IMR-90 (cell line): ENCODE results near the gene GTF2A2. TPM values are rescaled to one million over a fixed set of nuclear protein-coding genes. Genes with fewer than 3 reads are reported as not detected.

ENCODE experiments used
- ATAC-seq: fragments of 200-7000 bp; cut with Tn5 transposase; 2 replicates; pipeline ENCODE4 v1.9.1; 2020; ENCODE audit warnings: low read depth, mild to moderate bottlenecking, moderate library complexity
- BruUV-seq: library from RNA; stranded (reverse); fragments of 400-500 nt; replicated peaks from 2 replicates; lab custom pipeline; 2021; lab: Mats Ljungman, UMichigan
- CTCF ChIA-PET: fragments of 300-600 bp; formaldehyde crosslinking; extraction: SDS; loops from one replicate; lab custom pipeline; 2021; ENCODE audit warnings: antibody characterized with exemption; lab: Yijun Ruan, JAX
- POLR2A ChIA-PET: fragments of 300-600 bp; sonication (Branson Sonifier 250); formaldehyde crosslinking; loops from one replicate; lab custom pipeline; 2022; ENCODE audit warnings: antibody characterized with exemption; ENCODE audit not compliant: unreplicated experiment; lab: Charles Lee
- DNase-seq: peaks from one replicate; pipeline ENCODE4 v3.0.0; 2013
- H2AFZ ChIP-seq: replicated peaks from 2 replicates; pipeline ENCODE3; 2013; ENCODE audit warnings: low read length, mild to moderate bottlenecking; ENCODE audit not compliant: poor library complexity
- H2AK5ac ChIP-seq: 2 replicates; pipeline ENCODE4 v1.6.1; 2013; ENCODE audit warnings: low read depth, low read length, inconsistent platforms
- H2AK9ac ChIP-seq: replicated peaks from 2 replicates; pipeline ENCODE3; 2013; ENCODE audit warnings: mild to moderate bottlenecking, low read depth, low read length, moderate library complexity; ENCODE audit not compliant: poor library complexity
- H2BK120ac ChIP-seq: 2 replicates; pipeline ENCODE4 v1.6.1; 2013; ENCODE audit warnings: low read depth, low read length, inconsistent platforms
- H2BK15ac ChIP-seq: 3 replicates; pipeline ENCODE4 v1.6.1; 2013; ENCODE audit warnings: low read depth, low read length, inconsistent platforms
- H2BK20ac ChIP-seq: 2 replicates; pipeline ENCODE4 v1.6.1; 2013; ENCODE audit warnings: low read depth, mild to moderate bottlenecking, inconsistent platforms, low read length, moderate library complexity
- H2BK5ac ChIP-seq: 2 replicates; pipeline ENCODE4 v1.6.1; 2013; ENCODE audit warnings: mild to moderate bottlenecking, low read depth, low read length, inconsistent platforms; ENCODE audit not compliant: poor library complexity, severe bottlenecking
- H3K14ac ChIP-seq: replicated peaks from 2 replicates; pipeline ENCODE4 v1.6.1; 2013; ENCODE audit warnings: low read depth, low read length, inconsistent platforms
- H3K18ac ChIP-seq: 2 replicates; pipeline ENCODE4 v1.6.1; 2013; ENCODE audit warnings: low read depth, low read length, control low read depth
- H3K23ac ChIP-seq: 2 replicates; pipeline ENCODE4 v1.6.1; 2013; ENCODE audit warnings: low read depth, low read length, inconsistent platforms
- H3K27ac ChIP-seq: 2 replicates; pipeline ENCODE4 v1.5.1; 2013; ENCODE audit warnings: mild to moderate bottlenecking, control low read depth, low read length; ENCODE audit not compliant: insufficient read depth
- H3K27me3 ChIP-seq: 2 replicates; pipeline ENCODE4 v1.6.1; 2013; ENCODE audit warnings: low read length; ENCODE audit not compliant: control insufficient read depth, insufficient read depth
- H3K36me3 ChIP-seq: 2 replicates; pipeline ENCODE4 v1.6.1; 2013; ENCODE audit warnings: low read length, mixed read lengths; ENCODE audit not compliant: control insufficient read depth, insufficient read depth
- H3K4ac ChIP-seq: 2 replicates; pipeline ENCODE4 v1.6.1; 2013; ENCODE audit warnings: low read depth, low read length, inconsistent platforms
- H3K4me1 ChIP-seq: 2 replicates; pipeline ENCODE4 v1.6.1; 2013; ENCODE audit warnings: low read length, mixed read lengths; ENCODE audit not compliant: control insufficient read depth, insufficient read depth
- H3K4me2 ChIP-seq: 2 replicates; pipeline ENCODE4 v1.6.1; 2013; ENCODE audit warnings: low read depth, mild to moderate bottlenecking, control low read depth, low read length, moderate library complexity
- H3K4me3 ChIP-seq: 2 replicates; pipeline ENCODE4 v1.5.1; 2013; ENCODE audit warnings: low read depth, mild to moderate bottlenecking, control low read depth, low read length, moderate library complexity; ENCODE audit not compliant: insufficient read depth
- H3K56ac ChIP-seq: 2 replicates; pipeline ENCODE4 v1.6.1; 2013; ENCODE audit warnings: low read length, inconsistent platforms; ENCODE audit not compliant: insufficient read depth; ENCODE audit errors: extremely low read depth
- H3K79me1 ChIP-seq, 2 experiments: 2 replicates each; pipeline ENCODE4 v1.6.1; 2013; ENCODE audit warnings: low read length in 2 of 2, inconsistent platforms in 1 of 2, low read depth in 1 of 2
- H3K9ac ChIP-seq: 2 replicates; pipeline ENCODE4 v1.6.1; 2013; ENCODE audit warnings: low read depth, low read length, control low read depth
- H3K9me1 ChIP-seq: 2 replicates; pipeline ENCODE4 v1.6.1; 2013; ENCODE audit warnings: low read length, inconsistent platforms; ENCODE audit not compliant: insufficient read depth
- H3K9me3 ChIP-seq: 2 replicates; pipeline ENCODE4 v1.6.1; 2013; ENCODE audit warnings: low read length; ENCODE audit not compliant: control insufficient read depth, insufficient read depth
- H4K20me1 ChIP-seq: 2 replicates; pipeline ENCODE4 v1.6.1; 2013; ENCODE audit warnings: low read length, inconsistent platforms; ENCODE audit not compliant: insufficient read depth
- H4K5ac ChIP-seq: 2 replicates; pipeline ENCODE4 v1.6.1; 2013; ENCODE audit warnings: mild to moderate bottlenecking, low read depth, low read length, control low read depth
- H4K8ac ChIP-seq, 2 experiments: 2 replicates each; pipeline ENCODE4 v1.6.1; 2013; ENCODE audit warnings: low read depth in 2 of 2, low read length in 2 of 2, control low read depth in 1 of 2, inconsistent platforms in 1 of 2
- H4K91ac ChIP-seq: 2 replicates; pipeline ENCODE4 v1.6.1; 2013; ENCODE audit warnings: low read depth, low read length, inconsistent platforms; ENCODE audit not compliant: insufficient read depth
- BHLHE40 ChIP-seq: fragments of 150-350 bp; IDR thresholded peaks from 2 replicates; pipeline ENCODE4 v1.6.1; 2016; ENCODE audit warnings: mild to moderate bottlenecking, low read depth, low read length
- CHD1 ChIP-seq: IDR thresholded peaks from 2 replicates; pipeline ENCODE4 v1.6.1; 2012; ENCODE audit warnings: low read depth, low read length, improper control_type of control experiment
- ELK1 ChIP-seq: fragments of 150-350 bp; IDR thresholded peaks from 2 replicates; pipeline ENCODE4 v1.6.1; 2016; ENCODE audit warnings: low read depth, mild to moderate bottlenecking, low read length, moderate library complexity, borderline replicate concordance
- MAZ ChIP-seq: IDR thresholded peaks from 2 replicates; pipeline ENCODE4 v1.6.1; 2012; ENCODE audit warnings: low read depth, mild to moderate bottlenecking, low read length, improper control_type of control experiment, moderate library complexity, borderline replicate concordance
- MXI1 ChIP-seq: IDR thresholded peaks from 2 replicates; pipeline ENCODE4 v1.6.1; 2012; ENCODE audit warnings: low read depth, mild to moderate bottlenecking, low read length, moderate library complexity, borderline replicate concordance
- POLR2A ChIP-seq: IDR thresholded peaks from 2 replicates; pipeline ENCODE4 v1.6.1; 2012; ENCODE audit warnings: mild to moderate bottlenecking, low read depth, low read length
- WGBS, 2 experiments: methylation state at CpG; one replicate each; pipeline versions ENCODE4 v1.1.5 to v1.1.7; 2013; ENCODE audit warnings: missing lambda C conversion rate in 2 of 2; ENCODE audit not compliant: insufficient read length in 1 of 2; ENCODE audit errors: extremely low coverage in 2 of 2; 5-methylcytosine and 5-hydroxymethylcytosine counted together
- dilution Hi-C: fragments of 300-500 bp; cut with HindIII; formaldehyde crosslinking; loops from one replicate; pipeline ENCODE4 v1.14.3; 2018; ENCODE audit warnings: low sequenced_read_pairs; ENCODE audit not compliant: unreplicated experiment
- in situ Hi-C: fragments of 300-500 bp; cut with MboI; formaldehyde crosslinking; loops from 3 replicates; pipeline ENCODE4 v1.14.3; 2019; ENCODE audit warnings: low sequenced_read_pairs, inconsistent platforms, mixed read lengths
- intact Hi-C: fragments of 100-400 bp; cut with micrococcal nuclease; formaldehyde crosslinking; loops from 2 replicates; pipeline ENCODE4 v1.10.0; 2022
- polyA plus RNA-seq, 3 experiments: library from polyadenylated mRNA; depleted of rRNA; stranded (reverse); fragments of >200 nt; gene quantifications; 2 replicates each; pipeline ENCODE4 v1.2.3, GENCODE V29; 2012; ENCODE audit warnings: low replicate concordance in 1 of 3
- total RNA-seq: library from RNA; depleted of rRNA; stranded (reverse); fragments of >200 nt; gene quantifications from 2 replicates; pipeline ENCODE4 v1.2.3, GENCODE V29; 2012

GTF2A2 gene
- total and polyA plus RNA-seq, 2 of the 4 experiments (the other 2 are of a cell fraction) = 10.2 to 29.9 TPM

GRCh38 chr15:59688782-59689625 lies 31.7 kb upstream of the GTF2A2 start, which contains the start of gene BNIP2:
BNIP2 (minus strand) TSS chr15:59689320; CDS start chr15:59682457, 6,863 bp downstream.
- H2AK5ac ChIP-seq = peak within 1 kb of the TSS; percentile 46; the same call in 1 of the 2 replicates
- H3K4me3 ChIP-seq = peak within 1 kb of the TSS; percentile 86
- H4K5ac ChIP-seq = peak within 1 kb of the TSS; percentile 38
- H3K14ac ChIP-seq = peak within 1 kb of the TSS; percentile 66
- H4K20me1 ChIP-seq = peaks cover 38% of the 10 kb centered on the region
- peak within 1 kb of the TSS; percentile 35 to 70 for H4K8ac ChIP-seq
- H3K18ac ChIP-seq = peak within 1 kb of the TSS; percentile 40
- H3K23ac ChIP-seq = peak within 1 kb of the TSS; percentile 82
- peak within 1 kb of the TSS; percentile 97 for H2AFZ ChIP-seq
- 0% methylated on average over 24 of the region's 78 CpGs; no CpG with 5 or more reads in 1 of the 2 experiments for WGBS, 2 experiments
- peak within 1 kb of the TSS; percentile 77 for H3K56ac ChIP-seq
- H3K9me3 ChIP-seq = no peaks in the 10 kb centered on the region
- H3K27ac ChIP-seq = peak within 1 kb of the TSS; percentile 88
- no peak within 1 kb of the TSS for H2BK20ac ChIP-seq
- H4K91ac ChIP-seq = peak within 1 kb of the TSS; percentile 71
- H3K4me1 ChIP-seq = peaks cover 5% of the 10 kb centered on the region
- peak within 1 kb of the TSS; percentile 91 for H3K4ac ChIP-seq
- H3K36me3 ChIP-seq = no peaks in the 10 kb centered on the region; the same call in 1 of the 2 replicates
- in situ Hi-C loops (loop anchor here (25.0 kb wide), 1 partner anchor 748 kb away; no protein-coding TSS in a partner anchor), dilution Hi-C loops (no loop called here), intact Hi-C loops (loop anchor here (10.0 kb wide), 1 partner anchor 786 kb away; the partner anchor contains the start of gene ICE2)
- H2BK15ac ChIP-seq = no peak within 1 kb of the TSS
- ChIA-PET CTCF (interaction anchor here (0.5 to 2.8 kb wide), 3 partner anchors 156 to 637 kb away, joined by 3 to 31 read pairs (median 4); no protein-coding TSS in a partner anchor), POLR2A (interaction anchor here (1.5 kb wide), 1 partner anchor 32 kb away, joined by 3 read pairs; the partner anchor contains the start of gene GTF2A2)
- H2BK120ac ChIP-seq = peak within 1 kb of the TSS; percentile 1; the same call in 1 of the 2 replicates
- peak; percentile 96 for ATAC-seq
- H2AK9ac ChIP-seq = peak within 1 kb of the TSS; percentile 92
- H3K79me1 ChIP-seq = peaks cover 0 to 17% of the 10 kb centered on the region in 2 experiments; a peak in 2 of 4 replicates
- H2BK5ac ChIP-seq = peak within 1 kb of the TSS; percentile 79
- H3K4me2 ChIP-seq = peak within 1 kb of the TSS; percentile 89
- peak; percentile 98 for DNase-seq
- peak within 1 kb of the TSS; percentile 84 for H3K9ac ChIP-seq
- no peak for TF ChIP-seq ELK1
- TF ChIP-seq CHD1 = 0 out of 2 replicates have a peak, but pooled peaks have one; percentile 60
- peak; percentile 76 for TF ChIP-seq BHLHE40
- peak; percentile 77; the same call in 1 of the 2 replicates for TF ChIP-seq MAZ
- peak; percentile 84 for TF ChIP-seq POLR2A
- 0 out of 2 replicates have a peak, but pooled peaks have one; percentile 52 for TF ChIP-seq MXI1
- H3K9me1 ChIP-seq = peaks cover 3% of the 10 kb centered on the region
- no TSS peak for BruUV-seq
- no peaks in the 10 kb centered on the region for H3K27me3 ChIP-seq
